GM18870 (cell line): ENCODE data around the gene LHPP.

Source experiments
- ATAC-seq: cut with Tn5 transposase; IDR thresholded peaks from one replicate; pipeline ENCODE4 v1.9.1; 2021; ENCODE audit warnings: moderate library complexity; ENCODE audit not compliant: unreplicated experiment

The LHPP gene

GRCh38 chr10:124551097-124551496 lies 89.5 kb downstream of the LHPP start:
- ATAC-seq: no peak

GRCh38 chr10:124551755-124552154 lies 90.1 kb downstream of the LHPP start:
- ATAC-seq: no peak

- ATAC-seq: no peak
Measured at GRCh38 chr10:124552691-124553276, 91.2 kb downstream of the LHPP start.

GRCh38 chr10:124554085-124554858 lies 92.6 kb downstream of the LHPP start:
- ATAC-seq: no peak

GRCh38 chr10:124557167-124557566 lies 95.5 kb downstream of the LHPP start:
- no peak for ATAC-seq

- no peak for ATAC-seq
Measured at GRCh38 chr10:124557648-124558338, 96.2 kb downstream of the LHPP start.

GRCh38 chr10:124558339-124559321 lies 97.0 kb downstream of the LHPP start:
- no peak for ATAC-seq

- ATAC-seq: no peak
Measured at GRCh38 chr10:124559372-124560132, 97.9 kb downstream of the LHPP start.

- no peak for ATAC-seq
Measured at GRCh38 chr10:124560377-124561105, 98.9 kb downstream of the LHPP start.

- no peak for ATAC-seq
Measured at GRCh38 chr10:124561206-124561605, 99.6 kb downstream of the LHPP start.

GRCh38 chr10:124562425-124563060 lies 100.9 kb downstream of the LHPP start:
- ATAC-seq: no peak

GRCh38 chr10:124563320-124564040 lies 101.9 kb downstream of the LHPP start:
- no peak for ATAC-seq

GRCh38 chr10:124564881-124565280 lies 103.3 kb downstream of the LHPP start:
- ATAC-seq: no peak

GRCh38 chr10:124565565-124566221 lies 104.1 kb downstream of the LHPP start:
- no peak for ATAC-seq

GRCh38 chr10:124566222-124566888 lies 104.7 kb downstream of the LHPP start:
- no peak for ATAC-seq

GRCh38 chr10:124566981-124567835 lies 105.6 kb downstream of the LHPP start:
- ATAC-seq: no peak
